Astrocyte (in vitro differentiated cells and primary cell): ENCODE results near the gene SYT7. TPM values are rescaled to one million over a fixed set of nuclear protein-coding genes. Genes with fewer than 3 reads are reported as not detected.

Experiments used
- DNase-seq: peaks from one replicate; pipeline ENCODE4 v3.0.0-alpha.2; 2010; ENCODE audit warnings: low read depth
- FAIRE-seq: peaks from 2 replicates; lab custom pipeline; 2011; peaks lifted over from hg19 to GRCh38; lab: Jason Lieb, UNC
- H2AFZ ChIP-seq: 2 replicates; pipeline ENCODE4 v1.6.0; 2012; ENCODE audit warnings: low read depth, low read length, inconsistent platforms
- H3K27ac ChIP-seq: 2 replicates; pipeline ENCODE4 v1.5.1; 2011; ENCODE audit warnings: low read depth, low read length, inconsistent platforms
- H3K27me3 ChIP-seq: 2 replicates; pipeline ENCODE4 v1.6.0; 2011; ENCODE audit warnings: low read length, inconsistent platforms; ENCODE audit not compliant: insufficient read depth
- H3K36me3 ChIP-seq: 2 replicates; pipeline ENCODE4 v1.5.1; 2011; ENCODE audit warnings: low read length, inconsistent platforms; ENCODE audit not compliant: insufficient read depth
- H3K4me1 ChIP-seq: 2 replicates; pipeline ENCODE4 v1.5.1; 2011; ENCODE audit warnings: low read length, inconsistent platforms; ENCODE audit not compliant: insufficient read depth
- H3K4me2 ChIP-seq: 2 replicates; pipeline ENCODE4 v1.6.0; 2012; ENCODE audit warnings: low read length, inconsistent platforms
- H3K4me3 ChIP-seq: 2 replicates; pipeline ENCODE4 v1.5.1; 2011; ENCODE audit warnings: low read depth, mild to moderate bottlenecking, low read length, inconsistent platforms; ENCODE audit not compliant: insufficient read depth
- H3K79me2 ChIP-seq: 2 replicates; pipeline ENCODE4 v1.6.0; 2012; ENCODE audit warnings: mild to moderate bottlenecking, low read length, inconsistent platforms; ENCODE audit not compliant: insufficient read depth
- H3K9ac ChIP-seq: 2 replicates; pipeline ENCODE4 v1.6.0; 2012; ENCODE audit warnings: mild to moderate bottlenecking, low read length, inconsistent platforms
- H3K9me3 ChIP-seq: 2 replicates; pipeline ENCODE4 v1.5.1; 2012; ENCODE audit warnings: low read depth, mild to moderate bottlenecking, low read length, inconsistent platforms; ENCODE audit not compliant: insufficient read depth
- H4K20me1 ChIP-seq: 2 replicates; pipeline ENCODE4 v1.6.0; 2012; ENCODE audit warnings: low read length, inconsistent platforms; ENCODE audit not compliant: insufficient read depth
- H3K27ac Mint-ChIP-seq: one replicate; pipeline ENCODE4 v1.8.0; 2021; ENCODE audit warnings: mild to moderate bottlenecking, mixed read lengths; ENCODE audit not compliant: unreplicated experiment
- H3K27me3 Mint-ChIP-seq: one replicate; pipeline ENCODE4 v1.8.0; 2021; ENCODE audit warnings: low read depth, mixed read lengths; ENCODE audit not compliant: unreplicated experiment
- H3K36me3 Mint-ChIP-seq: one replicate; pipeline ENCODE4 v1.8.0; 2021; ENCODE audit warnings: low read depth, mixed read lengths; ENCODE audit not compliant: unreplicated experiment
- H3K4me1 Mint-ChIP-seq: one replicate; pipeline ENCODE4 v1.8.0; 2021; ENCODE audit warnings: low read depth, mixed read lengths; ENCODE audit not compliant: unreplicated experiment
- H3K4me3 Mint-ChIP-seq: one replicate; pipeline ENCODE4 v1.8.0; 2021; ENCODE audit warnings: mild to moderate bottlenecking, moderate library complexity, mixed read lengths; ENCODE audit not compliant: unreplicated experiment
- H3K9me3 Mint-ChIP-seq: one replicate; pipeline ENCODE4 v1.8.0; 2021; ENCODE audit warnings: mild to moderate bottlenecking, mixed read lengths; ENCODE audit not compliant: unreplicated experiment
- CTCF ChIP-seq: IDR thresholded peaks from 2 replicates; pipeline ENCODE4 v1.5.1; 2011; ENCODE audit warnings: low read depth, mild to moderate bottlenecking, inconsistent platforms, low read length, moderate library complexity; ENCODE audit not compliant: insufficient read depth
- EZH2 ChIP-seq: IDR thresholded peaks from 2 replicates; pipeline ENCODE4 v1.6.1; 2012; ENCODE audit warnings: mild to moderate bottlenecking, low read length, inconsistent platforms; ENCODE audit not compliant: insufficient read depth
- total RNA-seq: library from RNA; stranded (reverse); gene quantifications from 2 replicates; pipeline ENCODE4 v1.2.1, GENCODE V29; 2021

The SYT7 gene
- total RNA-seq, 1 donor from 2014 or later: 3.7 TPM

- Histone ChIP-seq H3K27me3 (peaks cover 46% of the 10 kb centered on the region), H3K79me2 (no peaks in the 10 kb centered on the region), H4K20me1 (peaks cover 10% of the 10 kb centered on the region), H3K9me3 (no peaks in the 10 kb centered on the region), H3K4me3 (no peak overlapping the region), H2AFZ (no peak overlapping the region), H3K4me2 (no peak overlapping the region), H3K4me1 (no peaks in the 10 kb centered on the region), H3K36me3 (no peaks in the 10 kb centered on the region), H3K9ac (no peak overlapping the region), H3K27ac (no peak overlapping the region)
- Mint-ChIP-seq H3K27me3 (peaks cover 67% of the 10 kb centered on the region), H3K4me1 (no peaks in the 10 kb centered on the region), H3K27ac (no peak overlapping the region), H3K36me3 (peaks cover 1% of the 10 kb centered on the region), H3K9me3 (no peaks in the 10 kb centered on the region), H3K4me3 (no peak overlapping the region)
- FAIRE-seq (no peak), DNase-seq (no peak)
- TF ChIP-seq CTCF (no peak), EZH2 (no peak)
Observed at GRCh38 chr11:61578819-61579675, 1.8 kb downstream of the SYT7 start.

- peaks cover 1% of the 10 kb centered on the region for H3K36me3 Mint-ChIP-seq
- H3K4me3 ChIP-seq: no peak overlapping the region
- H3K9me3 ChIP-seq: no peaks in the 10 kb centered on the region
- no peak overlapping the region for H3K4me3 Mint-ChIP-seq
- no peaks in the 10 kb centered on the region for H3K9me3 Mint-ChIP-seq
- FAIRE-seq: no peak
- H3K79me2 ChIP-seq: no peaks in the 10 kb centered on the region
- DNase-seq: no peak
- peaks cover 70% of the 10 kb centered on the region for H3K27me3 Mint-ChIP-seq
- no peak overlapping the region for H2AFZ ChIP-seq
- no peaks in the 10 kb centered on the region for H3K4me1 ChIP-seq
- peaks cover 9% of the 10 kb centered on the region for H4K20me1 ChIP-seq
- H3K4me2 ChIP-seq: no peak overlapping the region
- no peak overlapping the region for H3K27ac ChIP-seq
- no peaks in the 10 kb centered on the region for H3K36me3 ChIP-seq
- no peak overlapping the region for H3K9ac ChIP-seq
- no peaks in the 10 kb centered on the region for H3K4me1 Mint-ChIP-seq
- peaks cover 53% of the 10 kb centered on the region for H3K27me3 ChIP-seq
- TF ChIP-seq EZH2: no peak
- no peak for TF ChIP-seq CTCF
- no peak overlapping the region for H3K27ac Mint-ChIP-seq
Observed at GRCh38 chr11:61577383-61578118, 3.3 kb downstream of the SYT7 start.
